Superior temporal gyrus (tissue), 1 donor: ENCODE data around the gene S100A12.

ENCODE experiments used
- DNase-seq: peaks from one replicate; pipeline ENCODE4 v3.0.0-alpha.2; 2016; ENCODE audit errors: extremely low spot score

S100A12 gene

DNA sequence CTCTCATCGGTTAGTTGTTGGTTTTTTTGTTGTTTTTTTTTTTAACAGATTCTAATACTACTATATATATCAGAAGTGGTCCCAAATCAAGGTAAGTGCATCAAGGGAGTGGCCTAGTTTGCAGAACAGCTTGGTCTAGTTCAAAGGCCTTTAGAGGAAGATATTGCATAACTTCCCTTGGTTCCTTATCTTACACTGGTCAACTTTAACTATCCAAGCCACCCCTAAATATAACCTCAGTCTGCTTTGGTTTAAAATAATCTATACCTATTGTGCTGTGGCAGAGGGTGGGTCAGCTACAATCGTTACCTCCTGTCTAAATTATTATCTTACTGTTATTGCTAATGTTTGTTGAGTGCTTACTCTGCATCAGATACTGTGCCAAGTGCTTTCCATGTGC lies 6.9 kb downstream of the S100A12 start:
- no peak for DNase-seq

DNA sequence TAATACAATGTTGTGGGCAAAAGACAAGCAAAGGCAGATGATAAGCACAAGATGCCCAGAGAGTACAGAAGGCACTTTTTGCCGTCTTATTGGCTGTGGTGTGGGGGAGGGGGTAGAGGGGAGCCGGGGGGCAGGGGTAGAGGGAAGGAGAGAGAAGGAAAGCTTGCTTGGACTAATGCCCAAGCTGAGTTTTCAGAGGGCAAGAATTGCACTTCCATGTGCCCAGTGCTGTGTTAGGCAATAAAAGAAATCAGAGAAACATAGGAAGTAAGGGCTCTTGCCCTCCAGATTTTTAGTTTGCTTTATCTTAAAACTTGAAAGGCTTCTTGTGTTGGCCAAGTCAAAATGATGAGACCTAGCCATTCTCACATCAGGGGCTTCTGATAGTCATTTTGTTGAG lies 8.3 kb downstream of the S100A12 start:
- DNase-seq, result no peak

- no peak for DNase-seq
These were observed 9.2 kb downstream of the S100A12 start for GRCh38 chr1:153366261-153366660.

GRCh38 chr1:153365696-153366095 lies 9.7 kb downstream of the S100A12 start:
- no peak for DNase-seq

DNA sequence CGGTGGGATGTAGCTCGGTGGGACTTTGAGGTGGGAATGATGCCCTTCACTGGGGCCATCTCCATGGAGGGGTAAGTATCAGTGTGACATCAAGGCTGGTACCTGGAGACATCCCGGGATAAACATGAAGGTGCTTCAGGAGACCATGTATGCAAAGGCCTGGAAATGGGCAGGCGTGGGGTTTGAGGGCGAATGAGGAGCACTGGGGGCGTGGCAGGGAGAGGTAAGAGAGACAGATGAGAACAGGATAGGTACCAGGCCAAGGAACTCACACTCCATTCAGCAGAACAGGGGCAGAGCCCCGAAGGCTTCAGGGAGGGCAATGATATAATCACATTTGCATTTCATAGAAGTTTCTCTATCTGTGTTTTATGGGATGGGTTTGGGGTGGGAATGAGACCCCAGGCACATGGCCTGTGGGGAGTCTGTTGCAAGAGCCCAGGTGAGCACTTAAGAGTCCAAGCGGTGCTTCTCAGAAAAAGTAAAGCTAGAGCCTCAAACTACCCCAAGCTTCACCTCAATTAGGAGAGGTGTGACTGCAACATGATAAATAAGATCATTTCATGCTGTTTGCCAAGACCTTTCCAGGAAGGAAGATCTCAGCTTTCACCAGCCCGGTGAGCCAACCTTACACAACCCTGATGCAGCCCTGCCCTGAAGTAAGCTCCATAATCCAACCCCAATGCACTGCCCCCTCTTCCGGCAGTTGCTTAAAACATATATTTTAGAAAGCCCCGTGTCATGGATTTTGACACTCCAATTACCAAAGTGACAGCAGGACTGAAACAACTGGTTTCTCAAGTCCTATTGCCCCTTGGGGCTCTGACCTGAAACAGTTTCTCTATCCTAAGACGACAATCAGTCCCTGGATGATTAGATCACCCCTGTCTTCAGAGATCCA lies 10.4 kb downstream of the S100A12 start:
- DNase-seq, result no peak

DNA sequence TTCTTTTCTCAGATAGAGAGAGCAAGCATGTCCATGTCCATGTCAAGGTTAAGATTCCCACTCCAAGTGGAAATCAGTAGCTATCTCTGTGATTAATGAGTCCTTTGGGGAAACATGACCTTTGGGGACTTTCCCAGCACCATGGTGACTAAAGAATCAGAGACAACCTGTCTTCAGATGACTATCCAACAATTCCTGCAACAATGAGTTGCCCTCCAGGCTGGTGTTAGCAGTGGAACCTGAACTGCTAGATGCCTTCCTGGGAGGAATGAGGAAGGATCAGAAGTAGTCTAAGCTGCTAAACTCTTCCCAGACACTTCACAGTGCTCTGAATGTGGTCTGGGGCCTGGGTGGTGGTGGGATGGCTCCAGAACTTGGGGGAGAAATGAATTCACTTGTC lies 11.3 kb downstream of the S100A12 start:
- DNase-seq, result no peak

- no peak for DNase-seq
These were observed 11.8 kb downstream of the S100A12 start for GRCh38 chr1:153363641-153364040.

DNA sequence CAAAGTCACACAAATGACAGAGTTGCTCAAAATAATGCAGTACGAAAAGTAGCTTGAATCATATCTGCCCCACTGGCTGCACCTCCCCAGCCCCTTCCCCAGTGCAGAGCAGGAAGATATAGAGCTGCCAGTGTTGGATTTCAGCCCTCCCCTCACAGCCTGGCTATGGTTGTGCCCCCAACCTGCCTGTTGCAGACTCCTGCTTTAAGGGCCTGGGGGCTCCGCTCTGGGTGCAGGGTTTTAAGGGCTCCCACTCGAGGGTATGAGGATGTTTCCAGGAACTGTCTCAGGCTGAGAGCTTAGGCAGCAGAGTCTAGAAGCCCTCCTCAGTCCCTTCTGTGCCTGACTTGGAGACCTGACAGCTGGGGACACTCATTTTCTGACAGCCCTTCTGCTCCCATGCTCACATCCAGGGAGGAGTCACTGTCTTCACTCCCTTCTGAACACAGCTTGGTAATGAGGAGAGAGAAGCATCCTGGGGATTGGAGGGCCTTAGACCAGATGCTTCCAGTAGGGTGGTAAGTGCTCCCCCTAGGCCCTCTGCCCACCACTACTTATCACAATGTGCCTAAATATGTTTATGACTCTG lies 13.1 kb downstream of the S100A12 start:
- DNase-seq, result no peak

GRCh38 chr1:153361480-153362109 lies 13.8 kb downstream of the S100A12 start:
- no peak for DNase-seq

DNA sequence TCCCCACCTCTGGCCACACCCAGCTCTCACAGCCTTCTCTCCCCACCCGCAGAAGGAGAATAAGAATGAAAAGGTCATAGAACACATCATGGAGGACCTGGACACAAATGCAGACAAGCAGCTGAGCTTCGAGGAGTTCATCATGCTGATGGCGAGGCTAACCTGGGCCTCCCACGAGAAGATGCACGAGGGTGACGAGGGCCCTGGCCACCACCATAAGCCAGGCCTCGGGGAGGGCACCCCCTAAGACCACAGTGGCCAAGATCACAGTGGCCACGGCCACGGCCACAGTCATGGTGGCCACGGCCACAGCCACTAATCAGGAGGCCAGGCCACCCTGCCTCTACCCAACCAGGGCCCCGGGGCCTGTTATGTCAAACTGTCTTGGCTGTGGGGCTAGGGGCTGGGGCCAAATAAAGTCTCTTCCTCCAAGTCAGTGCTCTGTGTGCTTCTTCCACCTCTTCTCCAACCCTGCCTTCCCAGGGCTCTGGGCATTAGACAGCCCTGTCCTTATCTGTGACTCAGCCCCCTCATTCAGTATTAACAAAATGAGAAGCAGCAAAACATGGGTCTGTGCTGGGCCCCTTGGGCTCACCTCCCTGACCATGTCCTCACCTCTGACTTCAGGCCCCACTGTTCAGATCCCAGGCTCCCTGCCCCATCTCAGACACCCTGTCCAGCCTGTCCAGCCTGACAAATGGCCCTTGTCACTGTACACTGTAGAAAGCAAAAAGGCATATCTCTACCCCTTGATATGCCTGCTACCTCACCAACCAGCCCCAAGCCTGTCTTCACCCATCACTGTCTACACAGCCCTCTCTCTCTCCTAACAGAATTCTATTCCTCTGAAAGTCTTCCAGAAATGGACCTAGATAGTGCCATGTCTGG lies 14.6 kb downstream of the S100A12 start:
- no peak for DNase-seq

DNA sequence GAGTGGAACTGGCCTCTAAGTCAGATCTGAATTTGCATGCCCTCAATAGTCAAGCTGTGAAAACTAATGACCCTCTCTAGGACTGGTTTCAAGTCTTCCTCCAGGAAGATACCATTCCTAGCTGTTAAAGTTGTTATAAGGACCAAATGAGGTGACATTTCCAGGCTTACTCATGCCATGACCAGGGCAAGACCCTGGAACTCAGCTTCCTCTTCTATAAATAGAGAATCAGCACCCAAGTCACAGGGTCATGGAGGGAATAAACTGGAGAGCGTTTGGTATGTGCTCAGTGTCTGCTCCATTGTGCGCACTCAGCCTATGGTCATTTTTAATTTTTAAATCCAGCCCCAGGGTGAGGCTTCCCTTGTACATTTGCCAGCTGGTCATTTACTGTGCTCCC lies 15.2 kb downstream of the S100A12 start:
- no peak for DNase-seq

DNA sequence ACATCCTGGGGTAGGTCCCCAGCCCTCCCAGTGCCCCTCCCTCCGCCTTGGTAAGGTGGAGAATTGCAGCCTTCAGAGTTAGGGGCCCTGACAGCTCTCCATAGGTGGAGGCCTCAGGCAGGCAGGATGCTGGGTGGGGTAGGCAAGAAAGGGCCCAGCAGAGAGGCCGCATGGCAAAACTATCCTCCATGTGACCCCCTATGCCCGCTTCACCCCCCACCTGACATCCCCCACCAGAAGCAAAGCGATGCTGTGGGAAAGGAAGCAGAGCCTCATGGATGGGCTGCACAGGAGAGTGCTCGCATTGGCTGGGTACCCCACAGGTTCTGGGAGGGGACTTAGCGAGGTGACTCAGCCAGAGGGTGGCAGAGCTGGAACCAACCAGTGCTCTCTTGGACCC lies 16.2 kb downstream of the S100A12 start:
- DNase-seq, result no peak

GRCh38 chr1:153358691-153358975 lies 16.8 kb downstream of the S100A12 start:
- no peak for DNase-seq

- no peak for DNase-seq
These were observed 17.3 kb downstream of the S100A12 start, which contains the start of gene S100A9 for GRCh38 chr1:153357853-153358690. Gene S100A9, plus strand, starts transcription at chr1:153357854. Its CDS starts 430 bp downstream, at chr1:153358284.

DNA sequence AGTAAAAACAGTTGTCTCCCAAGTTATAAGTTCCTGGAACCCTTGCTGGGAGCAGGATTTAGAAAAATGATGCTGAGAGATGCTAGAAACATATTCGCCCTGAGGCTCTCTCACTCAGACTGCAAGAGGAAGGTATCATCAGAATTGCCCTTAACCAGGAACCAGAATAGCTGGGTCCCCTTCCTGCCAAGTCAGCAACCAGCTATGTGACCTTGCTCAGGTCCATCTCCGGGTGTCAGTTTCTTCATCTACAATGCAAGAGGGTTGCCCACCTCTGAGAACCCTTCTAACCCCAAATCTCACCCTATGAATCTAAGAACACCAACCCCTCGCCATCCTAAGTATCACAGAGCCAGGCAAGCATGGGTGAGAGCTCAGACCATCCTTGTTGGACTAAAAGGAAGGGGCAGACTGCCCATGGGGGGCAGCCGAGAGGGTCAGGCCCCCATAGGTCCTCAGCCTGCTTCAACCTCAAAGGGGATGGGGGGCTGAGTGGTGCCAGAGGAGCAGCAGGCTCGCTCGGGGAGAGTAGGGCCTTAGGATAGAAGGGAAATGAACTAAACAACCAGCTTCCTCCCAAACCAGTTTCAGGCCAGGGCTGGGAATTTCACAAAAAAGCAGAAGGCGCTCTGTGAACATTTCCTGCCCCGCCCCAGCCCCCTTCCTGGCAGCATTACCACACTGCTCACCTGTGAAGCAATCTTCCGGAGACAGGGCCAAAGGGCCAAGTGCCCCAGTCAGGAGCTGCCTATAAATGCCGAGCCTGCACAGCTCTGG lies 18.2 kb downstream of the S100A12 start:
- DNase-seq, result no peak

DNA sequence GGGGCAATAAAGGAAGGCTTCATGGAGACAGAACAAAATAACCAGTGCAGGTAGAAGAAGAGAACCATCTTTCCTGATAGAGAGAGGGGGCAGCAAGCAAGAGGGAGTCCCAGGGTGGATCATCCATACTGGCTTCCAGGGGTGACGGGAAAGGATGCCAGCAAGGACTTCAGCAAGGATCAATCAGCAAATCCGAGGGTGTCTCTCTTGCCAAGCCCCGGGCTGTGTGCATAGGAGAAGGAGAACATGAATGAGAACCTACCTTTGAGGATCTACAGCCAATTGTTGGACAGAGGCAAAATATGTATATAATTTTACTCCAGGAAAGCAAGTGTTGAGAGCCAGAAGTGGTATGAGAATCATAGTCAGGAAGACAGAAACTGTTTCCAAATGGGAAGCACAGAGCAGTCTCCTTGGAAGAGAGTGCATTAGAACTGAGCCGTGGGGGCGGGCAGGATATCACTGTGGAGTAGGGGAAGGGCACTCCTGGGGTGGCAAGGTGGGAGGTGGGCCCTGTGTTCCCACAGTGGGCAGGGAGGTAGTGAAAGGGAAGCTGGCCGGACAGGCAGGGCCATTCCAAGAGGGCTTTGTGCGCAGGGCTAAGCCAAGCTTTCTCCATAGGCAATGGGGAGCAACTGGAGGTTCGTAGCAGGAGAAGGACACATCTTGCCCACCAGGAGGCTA lies 18.9 kb downstream of the S100A12 start:
- DNase-seq, result no peak

GRCh38 chr1:153355445-153356071 lies 19.9 kb downstream of the S100A12 start:
- DNase-seq, result no peak

- no peak for DNase-seq
These were observed 20.8 kb downstream of the S100A12 start for GRCh38 chr1:153354515-153355193.
